Trophoblast cell (in vitro differentiated cells and primary cell): ENCODE measurements around the gene S1PR5.

Experiments
- DNase-seq, 2 donors: peaks; one replicate each; pipeline ENCODE4 v3.0.0-alpha.2; 2016
- H2AFZ ChIP-seq: 2 replicates; pipeline ENCODE4 v1.6.1; 2013; ENCODE audit warnings: low read length, moderate library complexity, mild to moderate bottlenecking; ENCODE audit not compliant: insufficient read depth, poor library complexity
- H2AK5ac ChIP-seq: 2 replicates; pipeline ENCODE4 v1.6.1; 2013; ENCODE audit warnings: mild to moderate bottlenecking, low read length
- H2BK120ac ChIP-seq: 2 replicates; pipeline ENCODE4 v1.6.1; 2013; ENCODE audit warnings: low read length, mild to moderate bottlenecking, moderate library complexity; ENCODE audit not compliant: insufficient read depth, poor library complexity
- H2BK12ac ChIP-seq: 2 replicates; pipeline ENCODE4 v1.6.1; 2013; ENCODE audit warnings: mild to moderate bottlenecking, low read length, moderate library complexity
- H2BK5ac ChIP-seq: 2 replicates; pipeline ENCODE4 v1.6.1; 2013; ENCODE audit warnings: low read length, low read depth, moderate library complexity, mild to moderate bottlenecking; ENCODE audit not compliant: poor library complexity
- H3K14ac ChIP-seq: 2 replicates; pipeline ENCODE4 v1.6.1; 2013; ENCODE audit warnings: mild to moderate bottlenecking, low read length
- H3K18ac ChIP-seq: 2 replicates; pipeline ENCODE4 v1.6.1; 2013; ENCODE audit warnings: mild to moderate bottlenecking, low read length
- H3K23ac ChIP-seq: 2 replicates; pipeline ENCODE4 v1.6.1; 2013; ENCODE audit warnings: low read length
- H3K27ac ChIP-seq: 2 replicates; pipeline ENCODE4 v1.5.1; 2013; ENCODE audit warnings: low read depth, mild to moderate bottlenecking, inconsistent platforms, low read length, moderate library complexity
- H3K27me3 ChIP-seq: 2 replicates; pipeline ENCODE4 v1.6.1; 2013; ENCODE audit warnings: inconsistent platforms, mild to moderate bottlenecking, low read length, moderate library complexity; ENCODE audit not compliant: insufficient read depth
- H3K36me3 ChIP-seq, 2 experiments: 1 replicate in 1 of 2; 2 replicates in 1 of 2; pipeline ENCODE4 v1.6.1; 2013; ENCODE audit warnings: low read length in 2 of 2, mild to moderate bottlenecking in 2 of 2, moderate library complexity in 1 of 2; ENCODE audit not compliant: insufficient read depth in 2 of 2, control insufficient read depth in 1 of 2
- H3K4ac ChIP-seq: 2 replicates; pipeline ENCODE4 v1.6.1; 2013; ENCODE audit warnings: low read depth, mild to moderate bottlenecking, low read length, moderate library complexity
- H3K4me1 ChIP-seq, 2 experiments: 1 replicate in 1 of 2; 2 replicates in 1 of 2; pipeline ENCODE4 v1.6.1; 2013; ENCODE audit warnings: low read length in 2 of 2, mild to moderate bottlenecking in 2 of 2, moderate library complexity in 1 of 2; ENCODE audit not compliant: insufficient read depth in 2 of 2, control insufficient read depth in 1 of 2
- H3K4me2 ChIP-seq: 2 replicates; pipeline ENCODE4 v1.6.1; 2013; ENCODE audit warnings: inconsistent platforms, mild to moderate bottlenecking, low read length, moderate library complexity
- H3K4me3 ChIP-seq: 2 replicates; pipeline ENCODE4 v1.5.1; 2013; ENCODE audit warnings: mild to moderate bottlenecking, low read depth, low read length, inconsistent platforms
- H3K79me1 ChIP-seq: one replicate; pipeline ENCODE4 v1.6.1; 2013; ENCODE audit warnings: low read length
- H3K79me2 ChIP-seq: 2 replicates; pipeline ENCODE4 v1.6.1; 2013; ENCODE audit warnings: low read length, mild to moderate bottlenecking; ENCODE audit not compliant: control insufficient read depth, insufficient read depth, poor library complexity
- H3K9ac ChIP-seq: 2 replicates; pipeline ENCODE4 v1.6.1; 2013; ENCODE audit warnings: mild to moderate bottlenecking, low read length
- H3K9me3 ChIP-seq: 2 replicates; pipeline ENCODE4 v1.6.1; 2013; ENCODE audit warnings: low read depth, mild to moderate bottlenecking, control low read depth, inconsistent platforms, low read length; ENCODE audit not compliant: insufficient read depth
- H4K12ac ChIP-seq: 2 replicates; pipeline ENCODE4 v1.6.1; 2013; ENCODE audit warnings: low read depth, mild to moderate bottlenecking, low read length, moderate library complexity
- H4K8ac ChIP-seq: 2 replicates; pipeline ENCODE4 v1.6.1; 2013; ENCODE audit warnings: low read depth, mild to moderate bottlenecking, low read length, moderate library complexity
- H4K91ac ChIP-seq: one replicate; pipeline ENCODE4 v1.6.1; 2013; ENCODE audit warnings: low read depth, mild to moderate bottlenecking, low read length, moderate library complexity
- WGBS: extraction: QIAGEN DNeasy Blood & Tissue Kit; methylation state at CpG from one replicate; pipeline ENCODE4 v1.1.7; 2013; ENCODE audit warnings: missing lambda C conversion rate; ENCODE audit not compliant: insufficient read length, insufficient coverage; ENCODE audit errors: extremely low coverage; 5-methylcytosine and 5-hydroxymethylcytosine counted together

The S1PR5 gene

DNA sequence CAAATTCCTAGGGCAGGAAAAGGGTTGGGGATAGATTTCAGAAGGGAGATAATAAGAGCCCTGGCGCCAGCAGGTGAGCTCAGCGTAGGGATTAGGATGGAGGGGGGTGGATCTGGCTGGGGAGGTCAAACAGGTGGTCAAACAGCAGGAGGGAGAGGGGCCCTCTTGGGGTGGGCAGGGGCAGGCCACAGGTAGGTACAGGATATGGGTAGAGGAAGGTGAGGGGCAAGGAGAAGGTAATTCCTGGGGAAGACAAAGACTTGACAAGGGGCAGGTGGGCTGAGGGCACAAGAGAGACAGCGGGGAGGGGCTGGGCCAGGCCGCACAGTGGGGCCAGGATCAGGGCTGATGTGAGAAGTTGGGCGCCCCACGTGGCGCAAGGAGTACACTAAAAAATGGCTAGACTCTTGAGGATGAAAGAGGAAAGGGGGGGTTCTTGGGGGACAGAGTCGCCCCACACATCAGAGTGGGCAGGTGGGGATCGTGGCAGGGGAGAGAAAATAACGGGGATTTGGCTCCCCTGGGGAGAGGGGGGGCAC is 47.9 kb upstream of the S1PR5 start:
- no CpG with 5 or more reads among the region's 10 CpGs for WGBS
- peaks cover 13 to 16% of the 10 kb centered on the region in 2 experiments for H3K36me3 ChIP-seq

DNA sequence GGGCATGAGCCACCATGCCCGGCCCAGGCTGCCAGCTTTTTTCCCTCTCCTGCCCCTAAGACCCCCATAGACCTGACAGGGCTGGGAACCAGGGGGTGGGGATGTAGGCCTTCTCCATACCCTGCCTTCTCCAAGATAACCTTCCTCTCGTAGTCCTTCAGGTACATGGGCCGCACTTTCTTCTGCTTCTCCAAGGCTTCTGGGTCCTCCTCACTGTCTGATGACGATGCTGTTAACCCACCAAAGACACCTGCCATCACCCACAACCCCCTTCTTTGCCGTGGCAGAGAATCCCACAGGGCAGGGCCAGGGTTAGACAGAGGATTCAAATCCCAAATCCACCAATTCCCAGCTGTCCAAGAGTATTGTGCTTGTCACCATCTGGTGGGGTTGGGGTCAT is 45.4 kb upstream of the S1PR5 start:
- Histone ChIP-seq H2AFZ (no peak overlapping the region), H3K4ac (no peak overlapping the region)

More for the DNA sequence above, 47.9 kb upstream of the S1PR5 start:
- Histone ChIP-seq H3K4me3 (peak overlapping the region; percentile 87), H4K12ac (no peak overlapping the region), H3K4ac (peak overlapping the region; percentile 22), H2BK12ac (no peak overlapping the region), H4K8ac (peak overlapping the region; percentile 92), H2AFZ (peak overlapping the region; percentile 80), H3K79me1 (peaks cover 9% of the 10 kb centered on the region), H2BK5ac (no peak overlapping the region), H3K79me2 (peaks cover 9% of the 10 kb centered on the region), H2AK5ac (no peak overlapping the region), H4K91ac (peak overlapping the region; percentile 85), H3K9me3 (peaks cover 2% of the 10 kb centered on the region), H3K14ac (peak overlapping the region; percentile 96), H3K4me1 (peaks cover 9 to 14% of the 10 kb centered on the region in 2 experiments), H3K27me3 (no peaks in the 10 kb centered on the region), H3K27ac (no peak overlapping the region), H3K23ac (no peak overlapping the region), H3K18ac (peak overlapping the region; percentile 93), H3K9ac (peak overlapping the region; percentile 76), H2BK120ac (no peak overlapping the region), H3K4me2 (peak overlapping the region; percentile 78)
- DNase-seq: peak in 1 of 2 donors; percentile 15

DNA sequence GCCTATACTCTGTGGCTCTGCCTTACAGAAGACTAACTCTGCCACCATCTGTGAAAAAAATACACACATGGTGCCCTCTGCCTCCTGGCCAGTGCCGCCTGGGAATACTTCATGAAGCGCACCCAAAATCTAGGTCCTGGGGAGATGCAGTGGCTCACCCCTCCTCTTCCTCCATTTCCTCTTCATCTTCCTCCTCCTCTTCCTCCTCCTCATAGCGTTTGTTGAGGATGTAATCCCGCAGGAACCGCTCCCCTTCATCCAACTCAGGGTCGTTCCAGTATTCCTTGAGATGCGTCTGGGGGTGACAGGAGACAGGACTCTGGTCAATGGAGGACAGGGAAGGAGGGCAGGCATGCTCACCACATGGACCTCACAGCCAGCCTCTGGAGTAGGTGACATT is 42.9 kb upstream of the S1PR5 start:
- H2AFZ ChIP-seq: no peak overlapping the region
- no peaks in the 10 kb centered on the region for H3K79me2 ChIP-seq
- no peaks in the 10 kb centered on the region for H3K27me3 ChIP-seq
- no CpG with 5 or more reads among the region's 7 CpGs for WGBS
- no peak overlapping the region for H3K4me2 ChIP-seq
- H3K9me3 ChIP-seq: peaks cover 2% of the 10 kb centered on the region
- no peak overlapping the region for H3K27ac ChIP-seq
- no peak overlapping the region for H2BK120ac ChIP-seq
- H4K8ac ChIP-seq: no peak overlapping the region
- H3K79me1 ChIP-seq: no peaks in the 10 kb centered on the region
- H3K9ac ChIP-seq: peak overlapping the region; percentile 24
- no peak overlapping the region for H4K91ac ChIP-seq
- no peak overlapping the region for H3K4ac ChIP-seq
- H3K18ac ChIP-seq: no peak overlapping the region
- no peak overlapping the region for H4K12ac ChIP-seq
- no peak overlapping the region for H2AK5ac ChIP-seq
- no peak for DNase-seq
- H3K4me1 ChIP-seq: peaks cover 2 to 3% of the 10 kb centered on the region in 2 experiments
- no peak overlapping the region for H3K4me3 ChIP-seq
- H3K14ac ChIP-seq: no peak overlapping the region
- H2BK12ac ChIP-seq: no peak overlapping the region
- H3K23ac ChIP-seq: no peak overlapping the region
- H3K36me3 ChIP-seq: peaks cover 45 to 49% of the 10 kb centered on the region in 2 experiments
- H2BK5ac ChIP-seq: no peak overlapping the region

More for the DNA sequence above, 45.4 kb upstream of the S1PR5 start:
- no peak overlapping the region for H3K4me3 ChIP-seq
- H3K18ac ChIP-seq: no peak overlapping the region
- H3K4me2 ChIP-seq: no peak overlapping the region
- no CpG with 5 or more reads among the region's 5 CpGs for WGBS
- H2BK5ac ChIP-seq: no peak overlapping the region
- DNase-seq: no peak
- no peak overlapping the region for H3K9ac ChIP-seq
- H3K27ac ChIP-seq: no peak overlapping the region
- H3K27me3 ChIP-seq: no peaks in the 10 kb centered on the region
- H3K9me3 ChIP-seq: peaks cover 2% of the 10 kb centered on the region
- no peak overlapping the region for H4K12ac ChIP-seq
- no peak overlapping the region for H4K8ac ChIP-seq
- no peak overlapping the region for H3K14ac ChIP-seq
- peaks cover 5 to 6% of the 10 kb centered on the region in 2 experiments for H3K4me1 ChIP-seq
- peaks cover 31 to 35% of the 10 kb centered on the region in 2 experiments for H3K36me3 ChIP-seq
- peaks cover 7% of the 10 kb centered on the region for H3K79me1 ChIP-seq
- H2BK120ac ChIP-seq: no peak overlapping the region
- no peak overlapping the region for H2BK12ac ChIP-seq
- H3K23ac ChIP-seq: no peak overlapping the region
- H4K91ac ChIP-seq: no peak overlapping the region
- no peak overlapping the region for H2AK5ac ChIP-seq
- peaks cover 6% of the 10 kb centered on the region for H3K79me2 ChIP-seq

DNA sequence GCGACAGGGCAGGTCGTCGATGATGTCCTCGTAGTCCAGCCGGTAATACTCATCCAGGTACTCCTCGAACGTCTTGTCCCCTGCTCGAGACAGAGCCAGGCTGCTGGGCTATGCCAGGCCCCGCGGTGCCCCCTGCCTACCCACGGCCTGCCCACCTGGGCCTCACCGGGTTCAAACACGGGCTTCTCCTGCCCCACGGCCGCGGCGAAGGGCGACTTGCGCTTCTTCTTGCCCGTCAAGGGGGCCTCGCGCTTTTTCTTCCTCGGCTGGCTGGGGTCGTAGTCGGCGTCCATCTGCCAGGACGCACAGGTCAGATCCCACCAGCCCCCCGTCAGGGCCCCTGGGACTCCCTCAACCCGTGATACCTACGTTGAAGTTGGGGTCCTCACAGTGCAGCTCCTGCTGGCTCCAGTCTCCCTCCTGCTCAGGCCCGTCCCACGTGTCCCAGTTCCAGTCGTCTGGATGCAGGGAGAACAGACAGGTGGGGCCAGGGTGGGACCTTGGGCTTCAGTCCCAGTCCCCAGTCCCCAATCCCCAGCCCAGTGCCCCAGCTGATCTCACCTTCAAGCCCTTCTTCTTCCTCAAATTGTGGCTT is 40.5 kb upstream of the S1PR5 start:
- Histone ChIP-seq H2BK12ac (no peak overlapping the region), H4K91ac (no peak overlapping the region), H3K79me1 (no peaks in the 10 kb centered on the region), H2AFZ (no peak overlapping the region), H3K4me1 (no peaks in the 10 kb centered on the region), H3K4ac (no peak overlapping the region), H3K27ac (no peak overlapping the region), H3K36me3 (peaks cover 69% of the 10 kb centered on the region in 2 experiments), H3K27me3 (no peaks in the 10 kb centered on the region), H2AK5ac (no peak overlapping the region), H3K4me2 (no peak overlapping the region), H4K8ac (no peak overlapping the region), H4K12ac (no peak overlapping the region), H3K14ac (no peak overlapping the region), H3K4me3 (no peak overlapping the region), H3K9me3 (peaks cover 2% of the 10 kb centered on the region), H2BK5ac (no peak overlapping the region), H3K9ac (no peak overlapping the region), H3K18ac (no peak overlapping the region), H3K23ac (no peak overlapping the region), H3K79me2 (no peaks in the 10 kb centered on the region), H2BK120ac (no peak overlapping the region)
- WGBS: no CpG with 5 or more reads among the region's 33 CpGs
- no peak for DNase-seq
